ENCODE data around the gene WDFY2. TPM values are rescaled to one million over a fixed set of nuclear protein-coding genes. Genes with fewer than 3 reads are reported as not detected.

WDFY2 gene
- total and polyA plus RNA-seq, 2 of the 8 experiments (the other 6 are each of a cell fraction or from before 2014, with no cell fraction given): 13.9 to 29.0 TPM

GRCh38 chr13:51805925-51806324 is 221.7 kb downstream of the WDFY2 start:
- Histone ChIP-seq H3K27me3 (replicated peaks in 1 of 4; ENCODE audit: control insufficient read depth in 3 of 4, extremely low read depth in 1 of 4, insufficient read depth in 3 of 4, low read length in 3 of 4) (0 out of 7 replicates have a peak, but pooled peaks cover 0 to 2% (median 0%) of the 10 kb centered on the region in 4 experiments), H4K91ac (replicated peaks; ENCODE audit: insufficient read length, low read length) (no peak overlapping the region), H3K36me3 (ENCODE audit: control insufficient read depth in 2 of 4, insufficient read depth in 4 of 4, low read length in 3 of 4) (no peaks in the 10 kb centered on the region), H3K18ac (ENCODE audit: extremely low read depth, low read length) (no peak overlapping the region), H3K4me3 (ENCODE audit: extremely low read depth in 1 of 4, insufficient read depth in 2 of 4, low read depth in 3 of 4, low read length in 4 of 4) (no peak overlapping the region), H3K9ac (replicated peaks in 1 of 4; ENCODE audit: extremely low read depth in 1 of 4, low read depth in 3 of 4, low read length in 3 of 4) (no peak overlapping the region), H3K4me2 (ENCODE audit: insufficient read depth in 1 of 2, low read depth in 2 of 2, low read length in 2 of 2) (peak overlapping the region in 1 of 2 experiments; percentile 80; a peak in 1 of 4 replicates), H2BK5ac (ENCODE audit: low read depth, low read length) (no peak overlapping the region), H4K8ac (ENCODE audit: extremely low read depth, insufficient read depth, low read length) (no peak overlapping the region), H3K27ac (ENCODE audit: low read depth, low read length) (no peak overlapping the region), H3K14ac (ENCODE audit: insufficient read length) (no peak overlapping the region), H2AFZ (ENCODE audit: low read length) (no peak overlapping the region), H4K5ac (ENCODE audit: insufficient read length, low read depth, low read length) (no peak overlapping the region), H2BK20ac (ENCODE audit: low read length) (no peak overlapping the region), H3K79me2 (ENCODE audit: control insufficient read depth in 1 of 2, insufficient read depth in 2 of 2, low read length in 2 of 2) (no peaks in the 10 kb centered on the region), H3K9me3 (ENCODE audit: insufficient read depth in 2 of 2, low read depth in 1 of 2, low read length in 1 of 2) (no peaks in the 10 kb centered on the region), H3K23ac (ENCODE audit: insufficient read length) (no peak overlapping the region), H2AK5ac (ENCODE audit: low read depth, low read length) (no peak overlapping the region), H2BK120ac (replicated peaks; ENCODE audit: low read depth, low read length) (no peak overlapping the region), H4K20me1 (replicated peaks in 1 of 2; ENCODE audit: control insufficient read depth in 1 of 2, insufficient read depth in 2 of 2, low read length in 2 of 2) (no peaks in the 10 kb centered on the region), H3K23me2 (ENCODE audit: low read depth, low read length) (peaks cover 8% of the 10 kb centered on the region), H3K4ac (replicated peaks; ENCODE audit: insufficient read length, low read depth, low read length) (no peak overlapping the region), H3K56ac (replicated peaks; ENCODE audit: insufficient read length, low read depth, low read length) (no peak overlapping the region), H2BK15ac (ENCODE audit: low read length) (no peak overlapping the region), H2BK12ac (ENCODE audit: low read depth, low read length) (no peak overlapping the region), H3K4me1 (replicated peaks in 1 of 4; ENCODE audit: control insufficient read depth in 3 of 4, insufficient read depth in 4 of 4, low read length in 3 of 4) (peaks cover 12 to 19% (median 16%) of the 10 kb centered on the region in 4 experiments), H3K79me1 (ENCODE audit: low read depth, low read length) (no peaks in the 10 kb centered on the region)
- ChIA-PET CTCF (ENCODE audit: partially characterized antibody) (interaction anchor here (1.0 to 3.4 kb wide), 3 partner anchors 9 to 53 kb away, joined by 3 to 29 read pairs (median 3); no protein-coding TSS in a partner anchor), POLR2A (ENCODE audit: partially characterized antibody) (interaction anchor here (1.1 to 2.0 kb wide), 3 partner anchors 9 to 375 kb away, joined by 3 to 5 read pairs (median 4); partner anchors contain the start of gene INTS6)
- TF ChIP-seq EGR1 (IDR thresholded peaks at IDR 0.05; ENCODE audit: borderline replicate concordance, low read depth, low read length) (no peak), PHF8 (conservative IDR thresholded peaks at IDR 0.05; ENCODE audit: low read depth, low read length) (no peak), TEAD4 (IDR thresholded peaks at IDR 0.05; ENCODE audit: low read depth, low read length) (no peak), CEBPB (IDR thresholded peaks at IDR 0.05; ENCODE audit: low read depth, low read length) (no peak), KDM1A (IDR thresholded peaks at IDR 0.05; ENCODE audit: borderline replicate concordance, low read length) (peak; percentile 92)
- no peak for FAIRE-seq
- WGBS, 2 experiments (ENCODE audit: extremely low coverage in 1 of 2, insufficient coverage in 1 of 2, insufficient read length in 1 of 2, insufficient replicate concordance in 2 of 2, low coverage in 1 of 2, low lambda C conversion rate in 2 of 2, missing lambda C conversion rate in 1 of 2): 90% methylated on average over 2 of the region's 2 CpGs; no CpG with 5 or more reads in 1 of the 2 experiments
- DNase-seq (ENCODE audit: low read depth in 1 of 2, low spot score in 2 of 2): no peak

Measured in H1 (cell line).